Activated CD4-positive, alpha-beta T cell treated with anti-CD3 and anti-CD28 coated beads, Interleukin-2, amount 10 ng/mL, durations not matched to agents 7 days and 5 days (primary cell): ENCODE measurements around the gene LRRC3. TPM values are rescaled to one million over a fixed set of nuclear protein-coding genes. Genes with fewer than 3 reads are reported as not detected.
A peak's percentile ranks its signal among the peaks of the same experiment; 100 is the strongest.

Experiments
- CTCF ChIA-PET: fragments of 350-600 bp; sonication (Branson Sonifier 250); formaldehyde crosslinking; loops from one replicate; lab custom pipeline; 2021; ENCODE audit warnings: antibody characterized with exemption; lab: Charles Lee
- POLR2A ChIA-PET: fragments of 350-600 bp; sonication (Branson Sonifier 250); formaldehyde crosslinking; loops from one replicate; lab custom pipeline; 2021; ENCODE audit warnings: antibody characterized with exemption; lab: Charles Lee
- DNase-seq: peaks from one replicate; pipeline ENCODE4 v3.0.0-alpha.2; 2020
- H3K27ac Mint-ChIP-seq: one replicate; pipeline ENCODE4 v1.8.0; 2021; ENCODE audit warnings: mild to moderate bottlenecking, moderate library complexity, mixed read lengths
- H3K27me3 Mint-ChIP-seq: one replicate; pipeline ENCODE4 v1.8.0; 2021; ENCODE audit warnings: mixed read lengths
- H3K36me3 Mint-ChIP-seq: one replicate; pipeline ENCODE4 v1.8.0; 2021; ENCODE audit warnings: low read depth, mixed read lengths
- H3K4me1 Mint-ChIP-seq: one replicate; pipeline ENCODE4 v1.8.0; 2021; ENCODE audit warnings: mixed read lengths
- H3K4me3 Mint-ChIP-seq: one replicate; pipeline ENCODE4 v1.8.0; 2021; ENCODE audit warnings: mild to moderate bottlenecking, moderate library complexity, mixed read lengths
- H3K9me3 Mint-ChIP-seq: one replicate; pipeline ENCODE4 v1.8.0; 2021; ENCODE audit warnings: mixed read lengths
- total RNA-seq, 2 experiments: library from RNA; stranded (reverse); gene quantifications; one replicate each; pipeline ENCODE4 v1.2.3, GENCODE V29; 2021

The LRRC3 gene
- total RNA-seq, 2 experiments from 2014 or later, result 5.0 to 5.1 TPM

- no peak overlapping the region for H3K27ac Mint-ChIP-seq
- H3K4me3 Mint-ChIP-seq, result no peak overlapping the region
- CTCF ChIA-PET, result interaction anchor here (1.5 kb wide), 1 partner anchor 65 kb away, joined by 3 read pairs; no protein-coding TSS in a partner anchor
- H3K27me3 Mint-ChIP-seq, result peaks cover 3% of the 10 kb centered on the region
- H3K36me3 Mint-ChIP-seq, result no peaks in the 10 kb centered on the region
- POLR2A ChIA-PET, result no interaction called here
- DNase-seq, result no peak
- H3K9me3 Mint-ChIP-seq, result peaks cover 2% of the 10 kb centered on the region
- H3K4me1 Mint-ChIP-seq, result peaks cover 6% of the 10 kb centered on the region
Measured at GRCh38 chr21:44484498-44485253, 29.4 kb downstream of the LRRC3 start.

- H3K4me1 Mint-ChIP-seq, result peaks cover 6% of the 10 kb centered on the region
- peak; percentile 14 for DNase-seq
- ChIA-PET POLR2A (no interaction called here), CTCF (no interaction called here)
- peaks cover 3% of the 10 kb centered on the region for H3K27me3 Mint-ChIP-seq
- H3K9me3 Mint-ChIP-seq, result peaks cover 2% of the 10 kb centered on the region
- H3K36me3 Mint-ChIP-seq, result no peaks in the 10 kb centered on the region
- peak overlapping the region; percentile 27 for H3K4me3 Mint-ChIP-seq
- no peak overlapping the region for H3K27ac Mint-ChIP-seq
Measured at GRCh38 chr21:44485254-44485793, 30.0 kb downstream of the LRRC3 start.

GRCh38 chr21:44485796-44486195 is 30.5 kb downstream of the LRRC3 start:
- H3K36me3 Mint-ChIP-seq, result no peaks in the 10 kb centered on the region
- ChIA-PET POLR2A (no interaction called here), CTCF (no interaction called here)
- no peak for DNase-seq
- peaks cover 2% of the 10 kb centered on the region for H3K9me3 Mint-ChIP-seq
- H3K4me1 Mint-ChIP-seq, result peaks cover 6% of the 10 kb centered on the region
- H3K27ac Mint-ChIP-seq, result no peak overlapping the region
- peaks cover 3% of the 10 kb centered on the region for H3K27me3 Mint-ChIP-seq
- H3K4me3 Mint-ChIP-seq, result peak overlapping the region; percentile 27

- ChIA-PET CTCF (no interaction called here), POLR2A (no interaction called here)
- Mint-ChIP-seq H3K4me1 (peaks cover 6% of the 10 kb centered on the region), H3K4me3 (no peak overlapping the region), H3K9me3 (peaks cover 2% of the 10 kb centered on the region), H3K27ac (no peak overlapping the region), H3K36me3 (no peaks in the 10 kb centered on the region), H3K27me3 (peaks cover 3% of the 10 kb centered on the region)
- DNase-seq, result no peak
Measured at GRCh38 chr21:44486302-44486701, 31.0 kb downstream of the LRRC3 start.

GRCh38 chr21:44487831-44488230 is 32.5 kb downstream of the LRRC3 start:
- no peak overlapping the region for H3K4me3 Mint-ChIP-seq
- H3K4me1 Mint-ChIP-seq, result peaks cover 8% of the 10 kb centered on the region
- CTCF ChIA-PET, result interaction anchor here (0.8 to 1.1 kb wide), 2 partner anchors 31 to 255 kb away, joined by 3 to 4 read pairs; no protein-coding TSS in a partner anchor
- peaks cover 3% of the 10 kb centered on the region for H3K27me3 Mint-ChIP-seq
- peak; percentile 62 for DNase-seq
- H3K9me3 Mint-ChIP-seq, result peaks cover 15% of the 10 kb centered on the region
- POLR2A ChIA-PET, result no interaction called here
- no peak overlapping the region for H3K27ac Mint-ChIP-seq
- peaks cover 5% of the 10 kb centered on the region for H3K36me3 Mint-ChIP-seq

- Mint-ChIP-seq H3K27ac (no peak overlapping the region), H3K36me3 (peaks cover 9% of the 10 kb centered on the region), H3K9me3 (peaks cover 23% of the 10 kb centered on the region), H3K27me3 (peaks cover 3% of the 10 kb centered on the region), H3K4me1 (peaks cover 8% of the 10 kb centered on the region), H3K4me3 (no peak overlapping the region)
- ChIA-PET CTCF (interaction anchor here (1.2 kb wide), 1 partner anchor 303 kb away, joined by 3 read pairs; no protein-coding TSS in a partner anchor), POLR2A (interaction anchor here (0.6 kb wide), 1 partner anchor 337 kb away, joined by 3 read pairs; no protein-coding TSS in a partner anchor)
- no peak for DNase-seq
Measured at GRCh38 chr21:44489962-44490361, 34.7 kb downstream of the LRRC3 start.

GRCh38 chr21:44490405-44490804 is 35.1 kb downstream of the LRRC3 start:
- no peak for DNase-seq
- ChIA-PET CTCF (interaction anchor here (1.4 kb wide), 1 partner anchor 303 kb away, joined by 3 read pairs; no protein-coding TSS in a partner anchor), POLR2A (no interaction called here)
- Mint-ChIP-seq H3K27me3 (peaks cover 2% of the 10 kb centered on the region), H3K4me1 (peaks cover 6% of the 10 kb centered on the region), H3K36me3 (peaks cover 9% of the 10 kb centered on the region), H3K9me3 (peaks cover 23% of the 10 kb centered on the region), H3K4me3 (no peak overlapping the region), H3K27ac (no peak overlapping the region)

- Mint-ChIP-seq H3K4me3 (no peak overlapping the region), H3K36me3 (peaks cover 9% of the 10 kb centered on the region), H3K4me1 (peaks cover 6% of the 10 kb centered on the region), H3K27ac (no peak overlapping the region), H3K27me3 (peaks cover 2% of the 10 kb centered on the region), H3K9me3 (peaks cover 23% of the 10 kb centered on the region)
- POLR2A ChIA-PET, result no interaction called here
- no peak for DNase-seq
- CTCF ChIA-PET, result interaction anchor here (1.4 kb wide), 1 partner anchor 303 kb away, joined by 3 read pairs; no protein-coding TSS in a partner anchor
Measured at GRCh38 chr21:44490816-44491215, 35.5 kb downstream of the LRRC3 start.

- peaks cover 9% of the 10 kb centered on the region for H3K36me3 Mint-ChIP-seq
- H3K9me3 Mint-ChIP-seq, result peaks cover 22% of the 10 kb centered on the region
- H3K4me3 Mint-ChIP-seq, result no peak overlapping the region
- CTCF ChIA-PET, result no interaction called here
- POLR2A ChIA-PET, result no interaction called here
- H3K27ac Mint-ChIP-seq, result no peak overlapping the region
- DNase-seq, result no peak
- H3K4me1 Mint-ChIP-seq, result peaks cover 2% of the 10 kb centered on the region
- H3K27me3 Mint-ChIP-seq, result peaks cover 4% of the 10 kb centered on the region
Measured at GRCh38 chr21:44492567-44493385, 37.5 kb downstream of the LRRC3 start.

- POLR2A ChIA-PET, result no interaction called here
- CTCF ChIA-PET, result interaction anchor here (0.5 to 2.8 kb wide), 4 partner anchors 16 to 477 kb away, joined by 3 to 12 read pairs (median 5); no protein-coding TSS in a partner anchor
Measured at GRCh38 chr21:44494418-44494817, 39.1 kb downstream of the LRRC3 start.

GRCh38 chr21:44494956-44495355 is 39.6 kb downstream of the LRRC3 start:
- no peak overlapping the region for H3K27ac Mint-ChIP-seq
- H3K27me3 Mint-ChIP-seq, result peaks cover 3% of the 10 kb centered on the region
- POLR2A ChIA-PET, result no interaction called here
- DNase-seq, result no peak
- H3K4me1 Mint-ChIP-seq, result peaks cover 2% of the 10 kb centered on the region
- H3K36me3 Mint-ChIP-seq, result peaks cover 9% of the 10 kb centered on the region
- peaks cover 21% of the 10 kb centered on the region for H3K9me3 Mint-ChIP-seq
- CTCF ChIA-PET, result interaction anchor here (0.5 to 2.8 kb wide), 2 partner anchors 15 to 477 kb away, joined by 7 to 12 read pairs; no protein-coding TSS in a partner anchor
- H3K4me3 Mint-ChIP-seq, result no peak overlapping the region

More at GRCh38 chr21:44494418-44494817, 39.1 kb downstream of the LRRC3 start:
- Mint-ChIP-seq H3K27ac (no peak overlapping the region), H3K36me3 (peaks cover 9% of the 10 kb centered on the region), H3K4me3 (no peak overlapping the region), H3K9me3 (peaks cover 21% of the 10 kb centered on the region), H3K27me3 (peaks cover 3% of the 10 kb centered on the region), H3K4me1 (peaks cover 2% of the 10 kb centered on the region)
- no peak for DNase-seq
